Posterior cingulate gyrus (tissue), 11 donors: ENCODE data around the gene NUCB1.
"Not testable (repeated sequence)": the region's sequence is repeated elsewhere in the genome, so short reads cannot be mapped to it uniquely, and the experiment has no call there.

Source experiments
- DNase-seq, 10 donors: peaks; one replicate each; pipeline versions ENCODE4 v3.0.0 to v3.0.0-alpha.2; 2020 to 2021; ENCODE audit warnings: mixed read lengths in 3 of 10
- intact Hi-C: fragments of 100-400 bp; cut with DNase I; formaldehyde crosslinking; loops from one replicate; pipeline ENCODE4 v1.15.1; 2023

NUCB1 gene

DNA sequence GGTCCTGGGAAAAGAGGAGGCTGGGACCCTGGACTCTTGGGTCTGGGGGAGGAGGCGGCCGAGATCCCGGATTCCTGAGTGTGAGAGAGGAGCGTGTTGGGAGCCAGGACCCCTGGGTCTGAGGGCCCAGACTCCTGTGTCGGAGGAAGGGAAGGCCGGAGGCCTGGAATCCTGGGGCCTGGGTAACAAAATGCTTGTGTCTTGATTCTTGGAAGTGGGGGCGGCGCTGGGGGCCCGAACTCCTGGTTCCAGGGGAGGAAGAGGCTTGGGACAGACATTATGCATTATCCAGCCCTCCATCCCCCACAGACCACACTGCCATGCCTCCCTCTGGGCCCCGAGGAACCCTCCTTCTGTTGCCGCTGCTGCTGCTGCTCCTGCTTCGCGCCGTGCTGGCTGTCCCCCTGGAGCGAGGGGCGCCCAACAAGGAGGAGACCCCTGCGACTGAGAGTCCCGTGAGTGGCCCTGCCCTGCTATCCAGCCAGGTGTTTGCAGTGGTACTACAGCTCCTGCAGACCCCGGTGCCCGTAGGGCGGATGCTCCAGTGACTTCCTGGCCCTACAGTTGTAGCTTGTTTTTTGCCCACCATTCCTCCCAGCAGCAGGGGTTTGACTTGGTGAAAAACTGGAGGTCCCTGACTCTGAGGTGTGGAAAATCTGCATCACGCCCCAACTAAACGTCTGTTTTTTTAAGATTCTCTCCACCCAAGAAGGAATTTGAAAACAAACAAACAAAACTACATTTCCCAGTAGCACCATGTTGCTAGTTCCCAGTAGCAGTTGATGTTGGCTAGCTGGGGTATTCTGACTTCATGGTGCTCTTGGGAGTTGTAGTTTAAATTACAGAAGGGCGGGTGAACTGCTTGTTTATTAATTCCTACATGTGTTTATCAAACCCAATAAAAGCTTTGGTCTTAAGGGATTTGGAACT is 630 bp downstream of the NUCB1 start:
- intact Hi-C loops = loop anchor here (10.0 kb wide), 1 partner anchor 64 kb away; the partner anchor contains the start of gene FTL
- DNase-seq = peak in 2 of 10 donors; percentile 85 to 87

DNA sequence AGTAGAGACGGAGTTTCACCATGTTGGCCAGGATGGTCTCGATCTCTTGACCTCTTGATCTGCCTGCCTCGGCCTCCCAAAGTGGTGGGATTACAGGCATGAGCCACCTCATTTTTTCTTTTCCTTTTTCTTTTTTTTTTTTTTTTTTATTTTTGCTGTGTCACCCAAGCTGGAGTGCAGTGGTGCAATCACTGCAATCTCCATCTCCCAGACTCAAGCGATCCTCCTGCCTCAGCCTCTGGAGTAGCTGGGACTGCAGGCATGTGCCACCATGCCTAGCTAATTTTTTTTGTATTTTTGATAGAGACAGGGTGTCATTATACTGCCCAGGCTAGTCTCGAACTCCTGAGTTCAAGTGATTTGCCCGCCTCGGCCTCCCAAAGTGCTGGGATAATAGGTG is 2.2 kb downstream of the NUCB1 start:
- DNase-seq = not testable (repeated sequence)
- intact Hi-C loops = loop anchor here (10.0 kb wide), 1 partner anchor 63 kb away; the partner anchor contains the start of gene FTL

DNA sequence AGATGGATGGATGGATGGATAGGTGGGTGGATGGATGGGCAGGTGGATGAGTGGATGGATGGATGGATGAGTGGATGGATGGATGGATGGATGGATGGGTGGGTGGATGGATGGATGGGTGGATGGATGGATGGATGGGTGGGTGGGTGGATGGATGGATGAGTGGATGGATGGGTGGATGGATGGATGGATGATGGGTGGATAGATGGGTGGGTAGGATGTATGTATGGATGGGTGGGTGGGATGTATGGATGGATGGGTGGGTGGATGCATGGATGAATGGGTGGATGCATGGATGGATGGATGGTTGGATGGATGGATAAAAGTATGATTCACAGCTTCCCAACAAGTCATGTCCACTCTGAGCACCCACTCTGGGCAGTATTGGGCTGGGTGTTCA is 3.7 kb downstream of the NUCB1 start:
- not testable (repeated sequence) for DNase-seq
- intact Hi-C loops = loop anchor here (10.0 kb wide), 1 partner anchor 61 kb away; the partner anchor contains the start of gene FTL

DNA sequence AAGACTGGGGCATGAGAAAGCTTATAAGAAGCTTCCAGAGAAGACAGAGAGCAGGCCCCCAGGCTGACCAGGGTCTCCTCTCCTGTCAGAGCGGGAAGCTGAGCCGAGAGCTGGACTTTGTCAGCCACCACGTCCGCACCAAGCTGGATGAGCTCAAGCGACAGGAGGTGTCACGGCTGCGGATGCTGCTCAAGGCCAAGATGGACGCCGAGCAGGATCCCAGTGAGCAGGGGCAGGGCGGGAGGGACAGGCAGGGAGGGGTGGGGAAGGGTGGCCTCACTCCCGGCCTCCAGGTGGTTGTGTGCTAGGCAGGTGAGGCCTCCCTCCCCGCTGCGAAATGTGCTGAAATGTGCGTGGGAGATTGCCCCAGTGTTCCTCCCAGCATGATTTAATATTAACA is 5.6 kb downstream of the NUCB1 start:
- no peak for DNase-seq
- intact Hi-C loops = loop anchor here (10.0 kb wide), 1 partner anchor 59 kb away; the partner anchor contains the start of gene FTL

DNA sequence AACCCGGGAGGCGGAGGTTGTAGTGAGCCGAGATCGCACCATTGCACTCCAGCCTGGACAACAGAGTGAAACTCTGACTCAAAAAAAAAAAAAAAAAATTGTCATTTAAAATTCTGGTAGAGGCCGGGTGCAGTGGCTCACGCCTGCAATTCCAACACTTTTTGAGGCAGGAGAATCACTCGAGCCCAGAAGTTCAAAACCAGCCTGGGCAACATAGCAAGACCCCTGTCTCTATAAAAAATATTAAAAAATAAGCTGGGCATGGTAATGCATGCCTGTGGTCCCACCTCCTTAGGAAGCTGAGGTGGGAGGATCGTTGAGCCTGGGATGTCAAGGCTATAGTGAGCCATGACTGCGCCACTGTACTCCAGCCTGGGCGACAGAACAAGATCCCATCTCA is 6.2 kb downstream of the NUCB1 start:
- intact Hi-C loops = loop anchor here (10.0 kb wide), 1 partner anchor 58 kb away; the partner anchor contains the start of gene FTL

DNA sequence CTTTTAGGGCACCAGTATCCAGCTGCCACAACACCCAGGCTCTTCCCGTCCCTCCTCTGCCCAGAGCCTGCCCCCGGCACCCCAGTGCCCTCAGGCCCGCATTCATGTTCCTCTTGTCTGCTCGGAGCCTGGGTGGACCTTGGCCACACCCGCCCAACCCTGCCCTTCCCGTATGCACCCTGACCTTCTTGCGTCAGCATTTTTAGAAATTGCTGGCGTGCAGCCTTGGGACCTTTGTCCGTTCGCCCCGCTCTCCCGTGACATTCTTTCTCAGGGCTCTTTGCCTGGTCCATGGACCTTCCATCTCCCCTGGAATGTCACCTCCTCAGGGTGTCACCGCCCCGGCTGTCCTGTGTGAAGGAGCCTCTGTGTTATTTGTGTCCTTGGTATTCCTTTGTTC is 7.6 kb downstream of the NUCB1 start:
- intact Hi-C loops = loop anchor here (10.0 kb wide), 1 partner anchor 57 kb away; the partner anchor contains the start of gene FTL
- DNase-seq = no peak

More for the DNA sequence above, 6.2 kb downstream of the NUCB1 start:
- no peak for DNase-seq

DNA sequence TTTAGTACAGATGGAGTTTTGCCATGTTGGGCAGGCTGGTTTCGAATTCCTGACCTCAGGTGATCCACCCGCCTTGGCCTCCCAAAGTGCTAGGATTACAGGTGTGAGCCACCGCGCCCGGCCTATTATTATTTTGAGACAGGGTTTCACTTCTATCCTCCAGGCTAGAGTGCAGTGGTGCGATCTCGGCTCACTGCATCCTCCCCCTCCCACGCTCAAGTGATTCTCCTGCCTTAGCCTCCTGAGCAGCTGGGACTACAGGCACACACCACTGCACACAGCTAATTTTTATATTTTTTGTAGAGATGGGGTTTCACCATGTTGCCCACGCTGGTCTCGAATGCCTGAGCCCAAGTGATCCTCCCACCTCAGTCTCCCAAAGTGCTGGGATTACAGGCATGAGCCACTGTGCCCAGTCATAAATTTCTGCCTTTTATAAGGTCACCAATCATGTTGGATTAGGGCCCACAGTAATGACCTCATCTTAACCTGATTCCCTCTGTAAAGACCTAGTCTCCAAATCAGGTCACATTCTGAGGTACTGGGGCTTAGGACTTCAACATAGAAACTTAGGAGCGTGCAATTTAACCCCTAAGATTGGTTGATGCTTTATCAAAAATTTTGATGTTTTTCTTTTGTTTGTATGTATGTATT is 9.4 kb downstream of the NUCB1 start:
- DNase-seq = not testable (repeated sequence)
- intact Hi-C loops = loop anchor here (10.0 kb wide), 1 partner anchor 55 kb away; the partner anchor contains the start of gene FTL

DNA sequence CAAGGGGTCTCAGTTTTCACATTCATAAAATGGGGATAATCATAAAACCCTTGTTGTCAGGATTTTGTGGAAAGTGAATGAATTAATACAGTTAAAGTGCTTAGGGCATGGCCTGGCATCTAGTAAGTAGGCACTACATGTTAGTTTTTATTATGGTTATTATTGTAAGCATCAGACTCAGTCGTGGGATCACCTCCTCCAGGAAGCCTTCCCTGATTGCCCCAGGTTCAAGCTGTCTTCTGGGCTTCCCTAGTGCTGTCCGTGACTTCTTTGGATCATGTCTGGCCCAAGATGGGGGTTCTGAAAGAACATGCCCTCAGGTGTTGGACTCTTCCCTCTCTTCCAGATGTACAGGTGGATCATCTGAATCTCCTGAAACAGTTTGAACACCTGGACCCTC is 10.7 kb downstream of the NUCB1 start:
- intact Hi-C loops = no loop called here
- no peak for DNase-seq

DNA sequence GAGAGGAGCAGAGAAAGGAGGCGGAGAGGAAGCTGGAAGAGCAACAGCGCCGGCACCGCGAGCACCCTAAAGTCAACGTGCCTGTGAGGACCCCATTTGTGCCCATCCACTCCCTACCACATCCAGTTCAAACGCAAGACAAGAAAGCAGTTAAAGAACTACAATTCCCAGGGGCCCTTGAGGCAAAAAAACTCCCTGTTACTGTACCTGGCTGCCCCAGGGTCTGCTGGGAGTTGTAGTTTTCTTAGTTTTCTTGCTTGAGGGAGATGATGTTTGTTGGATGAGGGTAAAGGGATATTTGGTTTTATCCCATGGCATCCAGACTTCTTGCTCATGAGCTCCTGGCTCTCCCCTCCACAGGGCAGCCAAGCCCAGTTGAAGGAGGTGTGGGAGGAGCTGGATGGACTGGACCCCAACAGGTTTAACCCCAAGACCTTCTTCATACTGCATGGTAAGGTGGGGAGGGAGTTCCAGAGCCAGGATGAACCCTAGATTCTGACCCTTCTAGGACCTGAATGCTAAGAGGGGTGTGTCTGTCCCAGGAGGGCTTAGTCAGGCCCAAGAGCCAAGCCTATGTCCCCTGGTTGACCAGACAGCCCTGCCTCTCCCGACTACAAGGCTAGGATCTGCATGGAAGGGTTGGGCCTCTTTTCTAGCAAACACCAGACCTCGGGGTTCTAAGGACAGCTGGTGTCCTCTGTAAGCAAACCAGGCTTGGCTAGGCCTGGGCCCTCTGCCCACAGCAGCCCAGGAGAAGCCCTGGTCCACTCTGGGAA is 13.2 kb downstream of the NUCB1 start:
- intact Hi-C loops = no loop called here
- no peak for DNase-seq

DNA sequence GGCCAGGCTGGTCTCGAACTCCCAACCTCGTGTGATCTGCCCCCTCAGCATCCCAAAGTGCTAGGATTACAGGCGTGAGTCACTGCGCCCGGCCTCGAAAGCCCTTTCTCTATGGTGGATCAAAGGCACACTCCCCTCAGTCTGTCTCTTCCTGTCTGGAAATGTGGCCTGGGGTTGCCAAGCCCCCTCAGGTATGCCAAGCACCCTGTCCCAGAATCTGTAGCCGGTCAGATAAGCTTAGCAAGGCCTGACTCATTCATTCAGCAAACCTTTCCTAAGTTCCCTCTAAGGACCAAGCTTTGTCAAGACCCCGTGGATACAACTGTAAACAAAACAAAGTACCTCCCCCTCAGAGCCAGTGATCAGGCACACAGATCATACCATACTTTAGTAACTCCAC is 14.1 kb downstream of the NUCB1 start:
- intact Hi-C loops = no loop called here
- DNase-seq = no peak

DNA sequence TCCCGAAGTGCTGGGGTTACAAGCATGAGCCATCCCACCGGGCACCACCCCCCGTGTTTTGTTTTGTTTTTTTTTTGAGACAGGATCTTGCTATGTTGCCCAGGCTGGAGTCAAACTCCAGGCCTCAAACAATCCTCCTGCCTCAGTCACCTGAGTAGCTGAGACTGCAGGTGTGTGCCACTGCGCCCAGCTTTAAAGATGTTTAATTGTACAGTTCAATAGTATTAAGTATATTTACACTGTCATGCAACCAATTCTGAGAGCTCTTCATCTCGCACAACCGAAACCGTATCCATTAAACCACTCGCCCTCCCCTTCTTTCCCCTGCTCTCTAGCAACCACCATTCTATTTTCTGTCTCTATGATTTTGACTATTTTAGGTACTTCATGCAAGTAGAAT is 15.6 kb downstream of the NUCB1 start:
- intact Hi-C loops = no loop called here
- no peak for DNase-seq

DNA sequence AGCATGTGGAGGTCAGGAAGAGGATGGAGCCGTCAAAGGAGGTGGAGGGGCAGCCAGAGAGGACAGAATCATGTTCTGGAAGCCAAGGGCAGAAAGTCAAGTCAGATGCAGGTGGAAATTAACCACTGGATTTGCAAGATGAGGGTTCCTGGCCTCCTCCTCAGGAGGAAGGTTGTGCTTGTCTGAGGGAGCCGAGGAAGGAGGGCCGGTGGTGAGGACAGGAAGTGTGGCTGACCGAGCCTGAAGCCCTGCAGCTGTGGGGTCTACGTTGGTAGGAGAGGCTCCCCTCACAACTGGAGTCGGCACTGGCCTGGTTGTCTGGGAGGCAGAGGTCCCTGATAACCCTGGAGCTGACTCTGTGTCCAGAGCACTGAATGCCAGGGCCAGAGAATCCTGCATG is 18.0 kb downstream of the NUCB1 start:
- intact Hi-C loops = no loop called here

DNA sequence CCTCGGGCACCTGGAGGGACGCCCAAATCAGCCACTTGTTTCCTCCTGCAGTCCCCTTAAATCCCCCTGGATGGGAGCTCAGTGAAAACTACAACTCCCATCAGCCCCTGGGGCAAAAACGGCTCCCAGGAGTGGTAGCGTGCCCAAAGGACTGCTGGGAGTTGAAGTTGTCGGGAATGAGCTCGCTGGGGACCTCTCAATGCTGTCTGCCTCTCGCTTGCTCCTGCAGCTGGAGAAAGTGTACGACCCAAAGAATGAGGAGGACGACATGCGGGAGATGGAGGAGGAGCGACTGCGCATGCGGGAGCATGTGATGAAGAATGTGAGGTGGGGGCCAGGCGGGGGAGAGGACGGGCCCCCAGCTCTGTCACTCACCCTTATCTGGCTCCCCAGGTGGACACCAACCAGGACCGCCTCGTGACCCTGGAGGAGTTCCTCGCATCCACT is 18.7 kb downstream of the NUCB1 start:
- intact Hi-C loops = no loop called here
- peak in 2 of 10 donors; percentile 21 to 33 for DNase-seq

More for the DNA sequence above, 18.0 kb downstream of the NUCB1 start:
- no peak for DNase-seq

DNA sequence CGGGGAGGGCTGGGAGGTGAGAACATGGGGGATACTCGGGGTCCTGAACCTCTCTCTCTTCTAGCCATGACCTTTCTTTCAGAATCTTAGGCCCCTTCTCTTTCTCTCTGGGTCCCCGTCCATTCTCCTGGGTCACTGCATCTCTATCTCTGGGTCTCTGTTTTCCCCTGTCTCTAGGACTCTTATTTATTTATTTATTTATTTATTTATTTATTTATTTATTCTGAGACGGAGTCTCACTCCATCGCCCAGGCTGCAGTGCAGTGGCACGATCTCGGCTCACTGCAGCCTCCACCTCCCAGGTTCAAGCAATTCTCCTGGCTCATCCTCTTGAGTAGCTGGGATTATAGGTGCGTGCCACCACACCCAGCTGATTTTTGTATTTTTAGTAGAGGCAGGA is 19.2 kb downstream of the NUCB1 start:
- intact Hi-C loops, DNase-seq: not testable (repeated sequence)

DNA sequence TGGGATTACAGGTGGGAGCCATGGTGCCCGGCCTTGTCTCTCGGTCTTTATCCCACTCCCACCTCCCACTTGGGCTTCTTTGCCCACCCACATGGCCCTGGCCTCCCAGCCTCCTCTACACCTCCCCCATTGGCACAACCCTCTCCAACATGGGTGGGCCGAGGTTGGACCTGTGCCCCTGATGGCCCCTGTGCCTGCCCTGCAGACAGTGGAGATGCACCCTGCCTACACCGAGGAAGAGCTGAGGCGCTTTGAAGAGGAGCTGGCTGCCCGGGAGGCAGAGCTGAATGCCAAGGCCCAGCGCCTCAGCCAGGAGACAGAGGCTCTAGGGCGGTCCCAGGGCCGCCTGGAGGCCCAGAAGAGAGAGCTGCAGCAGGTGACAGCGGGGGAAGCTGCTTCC is 20.8 kb downstream of the NUCB1 start:
- no peak for DNase-seq
- intact Hi-C loops = no loop called here

DNA sequence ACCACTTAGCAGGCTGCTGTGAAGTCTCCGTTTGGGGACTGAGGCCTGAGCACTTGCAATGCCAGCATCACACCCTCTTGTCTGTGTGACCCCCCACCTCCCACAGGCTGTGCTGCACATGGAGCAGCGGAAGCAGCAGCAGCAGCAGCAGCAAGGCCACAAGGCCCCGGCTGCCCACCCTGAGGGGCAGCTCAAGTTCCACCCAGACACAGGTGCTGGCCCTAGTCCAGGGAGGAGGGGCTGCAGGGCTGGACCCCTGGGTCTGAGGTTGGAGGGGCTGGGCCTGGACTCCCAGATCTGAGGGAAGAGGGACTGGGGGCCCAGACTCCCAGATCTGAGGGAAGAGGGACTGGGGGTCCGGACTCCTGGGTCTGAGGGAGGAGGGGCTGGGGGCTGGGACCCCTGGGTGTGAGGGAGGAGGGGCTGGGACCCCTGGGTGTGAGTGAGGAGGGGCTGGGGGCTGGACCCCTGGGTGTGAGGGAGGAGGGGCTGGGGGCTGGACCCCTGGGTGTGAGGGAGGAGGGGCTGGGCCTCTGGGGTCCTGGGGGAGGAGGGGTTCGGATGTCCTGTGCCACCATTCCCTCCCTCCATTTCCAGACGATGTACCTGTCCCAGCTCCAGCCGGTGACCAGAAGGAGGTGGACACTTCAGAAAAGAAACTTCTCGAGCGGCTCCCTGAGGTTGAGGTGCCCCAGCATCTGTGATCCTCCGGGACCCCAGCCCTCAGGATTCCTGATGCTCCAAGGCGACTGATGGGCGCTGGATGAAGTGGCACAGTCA is 21.8 kb downstream of the NUCB1 start:
- intact Hi-C loops = no loop called here
- no peak for DNase-seq

DNA sequence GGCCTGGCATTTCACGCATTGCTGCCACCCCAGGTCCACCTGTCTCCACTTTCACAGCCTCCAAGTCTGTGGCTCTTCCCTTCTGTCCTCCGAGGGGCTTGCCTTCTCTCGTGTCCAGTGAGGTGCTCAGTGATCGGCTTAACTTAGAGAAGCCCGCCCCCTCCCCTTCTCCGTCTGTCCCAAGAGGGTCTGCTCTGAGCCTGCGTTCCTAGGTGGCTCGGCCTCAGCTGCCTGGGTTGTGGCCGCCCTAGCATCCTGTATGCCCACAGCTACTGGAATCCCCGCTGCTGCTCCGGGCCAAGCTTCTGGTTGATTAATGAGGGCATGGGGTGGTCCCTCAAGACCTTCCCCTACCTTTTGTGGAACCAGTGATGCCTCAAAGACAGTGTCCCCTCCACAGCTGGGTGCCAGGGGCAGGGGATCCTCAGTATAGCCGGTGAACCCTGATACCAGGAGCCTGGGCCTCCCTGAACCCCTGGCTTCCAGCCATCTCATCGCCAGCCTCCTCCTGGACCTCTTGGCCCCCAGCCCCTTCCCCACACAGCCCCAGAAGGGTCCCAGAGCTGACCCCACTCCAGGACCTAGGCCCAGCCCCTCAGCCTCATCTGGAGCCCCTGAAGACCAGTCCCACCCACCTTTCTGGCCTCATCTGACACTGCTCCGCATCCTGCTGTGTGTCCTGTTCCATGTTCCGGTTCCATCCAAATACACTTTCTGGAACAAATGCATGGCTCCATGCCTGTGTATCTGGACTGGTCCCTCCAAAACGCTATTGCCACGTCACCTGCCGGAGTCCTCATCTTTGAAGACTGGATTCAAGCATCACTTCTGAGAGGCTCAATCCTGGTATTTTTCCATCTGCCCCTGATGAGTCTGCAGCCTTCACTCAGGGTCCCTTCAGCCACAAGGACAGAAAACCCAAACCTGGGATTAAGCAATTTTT is 22.7 kb downstream of the NUCB1 start:
- intact Hi-C loops = no loop called here
- DNase-seq = no peak

DNA sequence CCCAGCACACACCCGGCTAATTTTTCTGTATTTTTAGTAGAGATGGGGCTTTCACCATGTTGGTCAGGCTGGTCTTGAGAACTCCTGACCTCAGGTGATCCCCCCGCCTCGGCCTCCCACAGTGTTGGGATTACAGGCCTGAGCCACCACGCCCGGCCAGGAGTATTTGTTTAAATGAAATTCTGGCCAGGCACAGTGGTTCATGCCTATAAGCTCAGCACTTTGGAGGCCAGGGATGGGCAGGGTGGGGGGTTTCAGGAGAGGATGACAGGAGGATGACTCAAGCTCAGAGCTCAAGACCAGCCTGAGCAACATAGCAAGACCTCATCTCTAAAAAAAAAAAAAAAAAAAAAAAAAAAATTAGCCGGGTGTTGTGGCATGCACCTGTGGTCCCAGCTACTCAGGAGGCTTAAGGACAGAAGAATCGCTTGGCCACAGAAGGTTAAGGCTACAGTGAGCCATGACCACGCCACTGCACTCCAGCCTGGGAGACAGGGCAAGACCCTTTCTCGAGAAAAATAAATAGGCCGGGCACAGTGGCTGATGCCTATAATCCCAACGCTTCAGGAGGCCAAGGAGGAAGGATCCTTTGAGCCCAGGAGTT is 25.2 kb downstream of the NUCB1 start:
- DNase-seq = no peak
- intact Hi-C loops = no loop called here
